ENCODE results near the gene NUDT4.
"Not testable (repeated sequence)": the region's sequence is repeated elsewhere in the genome, so short reads cannot be mapped to it uniquely, and the experiment has no call there.

The NUDT4 gene

DNA sequence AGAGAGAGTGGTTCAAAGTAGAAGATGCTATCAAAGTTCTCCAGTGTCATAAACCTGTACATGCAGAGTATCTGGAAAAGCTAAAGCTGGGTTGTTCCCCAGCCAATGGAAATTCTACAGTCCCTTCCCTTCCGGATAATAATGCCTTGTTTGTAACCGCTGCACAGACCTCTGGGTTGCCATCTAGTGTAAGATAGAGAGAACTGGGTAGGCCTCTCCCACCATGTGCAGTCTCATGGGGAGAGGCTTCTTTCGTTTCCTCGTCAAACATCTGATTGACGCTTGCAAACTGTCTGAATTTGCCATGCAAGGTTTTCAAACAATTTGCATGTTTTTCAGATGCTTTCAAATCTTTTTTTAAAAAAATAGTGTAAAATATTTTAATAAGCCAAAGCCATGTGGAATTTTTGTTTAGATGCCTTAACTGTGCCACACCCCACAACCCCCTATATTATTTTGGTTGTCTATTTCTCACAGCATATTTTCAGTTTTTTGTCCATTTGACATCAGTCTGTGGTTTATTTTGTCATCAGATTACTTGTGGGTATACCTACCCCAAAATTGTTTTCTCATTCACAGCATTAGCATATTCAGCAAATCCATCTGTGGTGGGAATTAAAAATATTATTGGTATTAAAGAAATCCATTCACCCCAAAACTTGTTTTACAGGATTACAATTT, 21.6 kb downstream of the NUDT4 start:
- DNase-seq (ENCODE audit: low read depth, low spot score), result not testable (repeated sequence)

DNA sequence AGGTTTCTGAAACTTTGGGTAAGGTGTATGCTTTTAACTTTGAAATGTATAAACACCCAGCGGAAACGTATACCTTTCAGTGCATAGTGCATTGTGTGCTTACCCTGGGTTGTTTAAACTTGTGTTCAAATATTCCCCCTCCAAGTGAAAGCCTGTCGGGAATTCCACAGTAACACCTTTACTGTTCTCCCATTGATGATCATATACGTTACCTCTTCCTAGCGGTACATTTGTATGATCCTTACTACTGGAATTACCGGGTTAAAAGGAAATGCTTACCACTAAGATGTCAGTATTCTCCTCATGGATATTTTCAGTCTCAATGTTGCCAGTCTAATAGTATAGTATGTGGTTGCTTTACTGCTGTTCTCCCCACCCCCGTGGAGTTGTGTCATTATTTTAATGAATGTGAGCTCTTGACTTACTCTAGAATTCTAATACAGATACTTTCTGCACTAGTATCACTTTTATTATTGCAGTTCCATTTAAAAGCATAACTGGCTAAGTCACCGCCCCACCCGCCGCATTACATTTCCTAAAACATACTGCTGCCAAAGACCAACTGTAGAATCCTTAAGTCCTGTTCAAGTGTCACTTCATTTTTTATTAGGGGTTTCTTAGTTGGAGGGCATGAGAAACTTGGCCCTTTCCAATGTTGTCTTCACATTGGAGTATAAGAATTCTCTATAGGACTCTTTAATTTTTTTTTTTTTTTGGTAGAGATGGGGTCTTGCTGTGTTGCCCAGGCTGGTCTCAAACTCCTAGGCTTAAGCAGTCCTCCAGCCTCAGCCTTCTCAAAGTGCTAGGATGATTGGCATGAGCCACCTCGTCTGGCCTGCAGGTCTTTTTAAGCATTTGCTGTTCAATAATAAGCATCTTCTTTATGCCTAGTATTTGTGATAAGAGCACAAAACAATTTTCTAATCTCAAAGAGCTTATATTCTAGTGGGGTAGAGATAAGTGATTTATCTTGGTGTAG, 24.9 kb downstream of the NUDT4 start:
- DNase-seq (ENCODE audit: low read depth, low spot score), result no peak

DNA sequence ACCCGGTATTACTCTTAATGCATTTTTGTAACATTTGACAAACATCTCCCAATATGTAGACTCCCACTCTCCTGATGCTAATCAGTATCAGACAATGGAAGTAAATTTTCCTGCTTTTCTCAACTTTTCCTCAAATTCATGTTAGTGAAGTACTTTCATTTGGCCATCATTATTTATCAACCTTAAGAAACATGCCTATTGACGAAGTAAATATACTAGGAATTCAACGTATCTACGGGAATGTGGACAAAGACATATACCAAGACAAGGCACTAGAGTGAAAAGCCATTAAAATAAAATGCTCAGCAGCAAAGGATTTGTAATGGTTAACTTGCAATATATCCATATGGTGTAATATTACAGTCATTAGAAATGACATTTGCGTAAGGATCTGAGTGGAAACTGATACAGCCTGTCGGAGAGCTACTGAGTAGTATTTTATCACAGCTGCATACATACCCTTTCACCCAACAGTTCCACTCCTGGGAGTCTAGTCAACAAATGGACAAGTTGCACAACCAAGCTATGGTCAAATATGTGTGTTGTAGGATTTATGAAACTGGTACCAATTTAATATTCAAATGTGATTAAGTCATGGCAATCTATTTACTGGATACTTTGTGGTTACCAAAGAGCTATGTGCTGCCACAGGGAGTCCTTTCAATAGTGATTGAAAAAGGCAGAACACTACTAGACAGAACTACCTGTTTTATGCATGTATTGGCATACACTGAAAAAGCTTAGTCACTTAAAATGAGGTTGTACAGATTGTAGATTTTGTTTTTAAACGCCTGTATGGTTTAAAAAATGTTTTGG, 26.5 kb downstream of the NUDT4 start:
- DNase-seq (ENCODE audit: low read depth, low spot score), result no peak

DNA sequence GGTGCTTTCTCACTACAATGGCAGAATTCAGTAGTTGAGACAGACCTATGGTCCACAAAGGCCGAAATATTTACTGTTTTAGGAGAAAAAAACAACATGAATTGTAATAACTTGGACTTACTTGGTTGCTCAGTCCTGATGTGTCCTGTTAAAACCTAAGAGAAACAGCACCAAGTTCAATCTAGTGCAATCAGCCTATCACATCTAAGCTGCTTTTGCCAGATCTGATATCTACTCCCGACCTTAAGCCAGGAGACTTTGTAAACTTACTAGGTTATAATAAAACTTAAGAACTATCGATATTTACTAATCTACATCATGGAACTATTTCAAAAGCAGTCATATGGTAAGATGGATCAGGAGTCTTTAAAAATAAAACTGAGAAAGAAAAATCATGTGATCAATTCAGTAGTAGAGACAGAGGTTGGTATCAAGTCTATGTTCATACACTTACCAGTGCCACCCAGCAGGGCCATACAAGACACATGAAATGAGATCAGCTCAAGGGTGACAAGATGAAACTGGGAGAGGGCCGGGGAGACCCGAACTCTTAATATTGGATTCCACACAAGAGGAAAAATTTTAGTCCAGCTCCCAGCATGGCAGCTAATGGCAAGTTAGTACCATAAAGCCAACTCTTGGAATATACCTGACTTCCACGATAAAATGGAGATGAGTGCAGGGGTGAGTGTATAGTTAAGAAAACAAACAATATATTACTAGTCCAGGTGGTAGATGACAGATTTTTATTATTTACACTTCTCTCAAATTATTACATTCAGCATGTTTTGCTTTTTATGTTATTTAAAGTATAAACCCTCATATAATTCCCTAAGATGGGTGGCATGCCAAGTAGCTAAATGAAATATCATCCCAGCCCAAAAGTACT, 27.5 kb downstream of the NUDT4 start:
- no peak for DNase-seq (ENCODE audit: low read depth, low spot score)

DNA sequence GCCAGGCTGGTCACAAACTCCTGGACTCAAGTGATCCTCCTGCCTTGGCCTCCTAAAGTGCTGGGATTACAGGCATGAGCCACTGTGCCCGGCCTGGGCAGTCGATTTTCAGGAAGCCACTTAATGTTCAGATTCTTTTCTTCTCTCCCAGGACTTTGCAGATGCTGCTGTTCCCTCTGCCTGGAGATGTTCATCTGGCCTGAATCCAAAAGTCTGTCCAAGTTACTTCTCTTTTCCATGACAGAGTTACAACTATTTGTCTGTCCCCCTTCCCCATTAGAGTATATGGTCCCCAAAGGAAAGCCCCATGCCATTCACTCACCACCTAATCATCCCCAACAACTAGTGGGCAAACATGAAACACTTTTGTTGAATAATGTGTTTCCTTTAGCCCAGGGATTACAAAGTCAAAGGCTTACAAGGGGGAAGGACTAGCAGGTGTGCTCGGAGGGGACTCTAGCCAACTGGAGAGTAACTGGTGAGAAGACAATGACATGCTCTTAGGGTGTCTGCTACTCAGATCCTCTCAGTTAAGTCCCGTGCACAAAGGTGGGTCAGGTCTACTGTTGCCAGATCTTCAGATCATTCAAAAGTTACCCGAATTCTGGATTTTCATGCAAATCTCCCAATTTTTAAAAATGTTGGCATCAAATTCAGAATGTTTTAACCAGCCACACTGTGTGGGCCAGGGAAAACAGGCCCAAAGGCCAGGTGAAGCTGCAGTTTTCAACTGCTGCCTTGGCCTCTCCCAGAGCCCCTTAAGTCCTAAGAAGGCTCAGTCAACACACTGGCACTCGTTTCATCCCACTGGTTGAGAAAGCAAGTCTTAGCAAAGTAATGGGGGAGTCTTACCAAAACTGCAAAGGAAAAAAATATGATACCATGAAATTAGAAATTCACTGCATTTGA, 29.6 kb downstream of the NUDT4 start:
- DNase-seq (ENCODE audit: low read depth, low spot score), result no peak

DNA sequence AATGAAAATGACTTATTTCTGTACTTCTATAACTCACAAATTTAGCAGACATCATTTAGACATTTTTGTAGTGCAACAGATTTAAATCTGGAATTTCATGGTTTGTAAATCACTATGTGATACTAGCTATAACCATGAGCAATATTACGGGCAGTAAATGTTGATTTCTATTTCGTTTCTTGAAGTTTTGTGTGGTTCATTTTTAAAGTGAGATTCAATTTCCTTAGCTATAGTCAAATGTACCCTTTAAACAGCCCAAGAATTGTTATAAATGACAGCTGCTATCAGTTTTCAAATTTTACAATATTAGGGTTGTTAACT, 30.2 kb downstream of the NUDT4 start:
- no peak for DNase-seq (ENCODE audit: low read depth, low spot score)

DNA sequence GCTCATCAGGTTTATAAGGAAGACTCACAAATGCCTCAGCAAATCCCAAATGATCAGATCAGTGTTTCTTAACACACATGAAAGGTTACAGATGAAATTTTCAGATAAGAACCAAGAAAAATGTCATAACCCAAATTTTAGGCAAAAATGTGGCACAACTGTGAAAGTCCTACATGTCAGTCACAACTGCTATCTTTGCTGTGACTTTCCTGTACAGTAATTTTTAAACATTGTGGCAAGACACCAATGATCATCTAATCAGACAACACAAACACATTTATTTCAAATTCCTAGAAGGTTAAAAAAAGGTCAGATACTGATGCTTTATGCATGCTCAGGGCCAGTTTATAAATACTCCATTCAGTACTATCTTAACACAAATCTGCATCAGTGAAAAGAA, 31.1 kb downstream of the NUDT4 start:
- no peak for DNase-seq (ENCODE audit: low read depth, low spot score)

DNA sequence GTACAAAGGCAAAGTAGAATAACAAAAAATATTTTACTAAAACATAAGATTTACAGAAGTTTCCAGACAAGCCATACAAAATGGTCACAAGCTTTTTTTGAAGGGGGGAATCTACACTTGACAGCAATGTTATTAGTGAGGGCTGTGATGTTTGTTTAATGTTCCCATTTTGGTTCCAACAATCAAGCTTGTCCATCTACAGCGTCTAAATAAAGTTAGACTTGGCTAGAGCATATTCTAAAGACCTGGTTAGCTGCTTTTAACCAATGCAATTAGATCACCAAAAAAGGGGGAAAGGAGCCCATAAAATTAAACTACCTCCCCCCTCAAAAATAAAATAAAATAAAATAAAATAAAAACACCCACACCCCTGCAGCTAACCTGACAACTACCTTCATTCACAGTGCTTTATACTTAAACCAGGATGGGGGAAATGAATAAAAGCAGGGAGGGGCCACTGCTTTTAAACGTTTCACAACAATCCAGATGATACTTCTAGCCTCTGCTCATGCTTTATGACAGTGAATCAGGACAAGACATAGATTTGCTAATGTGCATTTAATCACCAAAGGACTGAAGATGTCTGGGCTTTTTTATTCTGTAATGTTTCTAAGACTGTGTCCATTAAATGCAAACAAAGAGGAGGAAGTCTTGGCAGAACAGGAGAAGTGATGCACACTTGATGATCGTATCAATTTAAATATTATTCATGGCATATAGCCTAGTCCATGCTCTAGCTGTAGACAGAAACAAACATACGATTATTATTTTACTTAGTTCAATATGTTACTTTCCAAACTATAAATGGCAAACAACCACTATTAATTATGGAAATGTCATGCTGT, 31.8 kb downstream of the NUDT4 start:
- not testable (repeated sequence) for DNase-seq (ENCODE audit: low read depth, low spot score)

DNA sequence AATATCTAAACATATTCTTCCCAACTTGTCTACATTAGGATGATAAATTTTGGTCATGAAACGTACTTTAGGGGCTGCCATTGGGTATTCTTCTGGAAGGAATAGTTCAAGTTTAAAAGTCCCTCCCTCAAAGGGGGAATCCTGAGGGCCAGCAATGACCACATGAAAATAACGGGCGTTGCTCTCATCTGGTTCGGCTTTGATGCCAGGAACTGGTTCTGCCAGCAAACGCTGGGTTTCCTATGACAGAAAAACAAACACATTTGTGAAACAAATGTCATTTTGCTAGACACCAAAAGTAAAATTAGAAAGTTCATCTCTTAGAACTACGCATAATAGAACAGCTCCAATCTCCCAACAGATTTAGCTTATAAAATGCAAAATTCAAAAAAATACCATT, 33.3 kb downstream of the NUDT4 start:
- not testable (repeated sequence) for DNase-seq (ENCODE audit: low read depth, low spot score)

DNA sequence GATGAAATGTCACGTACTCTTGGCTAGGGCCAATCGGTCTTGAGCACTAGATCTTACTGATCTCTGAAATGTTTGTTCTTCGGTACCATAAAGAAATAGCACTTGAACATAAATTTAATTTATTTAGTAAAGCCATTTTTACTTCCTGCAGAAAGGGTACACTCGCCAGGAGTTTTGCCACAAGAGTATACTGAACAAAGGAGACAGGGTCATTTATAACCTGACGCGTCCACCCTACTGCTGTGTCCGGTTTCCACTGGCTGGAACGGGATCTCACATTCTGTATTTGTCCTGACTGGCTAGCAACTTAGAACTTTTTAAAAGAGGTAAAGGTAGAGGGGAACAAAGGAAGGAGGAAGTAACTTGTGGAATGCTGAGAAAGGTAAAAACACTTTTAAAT, 34.7 kb downstream of the NUDT4 start:
- not testable (repeated sequence) for DNase-seq (ENCODE audit: low read depth, low spot score)

DNA sequence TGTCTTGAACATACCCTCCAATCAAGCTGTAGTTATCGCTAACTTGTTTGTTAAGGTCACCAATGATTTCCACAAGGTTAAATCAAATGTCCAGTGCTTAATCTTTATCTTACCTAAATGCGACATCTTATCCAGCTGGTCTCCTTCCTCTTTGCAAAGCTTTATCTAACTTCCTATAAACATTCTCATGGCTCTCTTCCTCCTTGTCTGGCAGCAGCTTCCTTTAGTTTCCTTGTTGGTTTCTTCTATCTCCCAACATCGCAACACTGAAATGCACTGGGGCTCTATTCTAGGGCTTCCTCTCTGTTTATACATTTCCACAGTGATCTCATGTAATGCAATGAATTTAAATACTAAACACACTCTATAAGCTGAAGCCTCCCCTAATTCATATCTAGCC, 35.3 kb downstream of the NUDT4 start:
- DNase-seq (ENCODE audit: low read depth, low spot score), result no peak

DNA sequence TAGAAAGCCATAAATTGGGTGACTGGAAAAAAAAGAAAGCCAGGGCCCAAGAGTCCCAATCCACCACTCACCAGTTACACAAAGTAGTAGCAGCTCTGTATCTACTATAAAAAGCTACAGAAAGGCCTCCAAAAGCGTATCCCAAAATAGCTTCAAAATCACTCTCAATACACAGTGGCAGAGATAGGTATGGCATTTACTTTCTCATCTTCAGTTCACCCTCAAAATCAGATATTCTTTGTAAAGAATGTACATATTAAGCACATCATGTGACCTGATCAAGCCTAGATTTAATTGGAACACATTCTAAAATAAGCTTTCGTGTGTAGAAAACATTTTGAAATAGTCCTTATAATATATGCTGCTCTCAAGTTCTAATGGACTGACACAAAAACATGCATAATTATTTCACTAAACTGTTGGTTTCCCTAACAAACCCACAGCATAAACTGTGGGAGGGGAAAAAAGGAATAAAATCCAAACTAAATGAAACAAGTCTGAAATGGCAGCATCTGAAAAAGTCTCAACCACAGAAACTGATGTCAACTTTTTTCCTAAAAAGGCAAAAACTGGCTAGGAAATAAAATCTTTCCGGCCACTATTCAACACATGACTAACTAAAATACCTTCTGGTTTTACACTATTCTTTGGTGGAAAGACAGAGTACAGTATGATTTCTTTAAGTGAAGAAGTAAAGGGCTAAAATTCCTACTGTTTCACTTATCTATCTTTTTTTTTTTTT, 38.2 kb downstream of the NUDT4 start:
- DNase-seq (ENCODE audit: low read depth, low spot score), result no peak

DNA sequence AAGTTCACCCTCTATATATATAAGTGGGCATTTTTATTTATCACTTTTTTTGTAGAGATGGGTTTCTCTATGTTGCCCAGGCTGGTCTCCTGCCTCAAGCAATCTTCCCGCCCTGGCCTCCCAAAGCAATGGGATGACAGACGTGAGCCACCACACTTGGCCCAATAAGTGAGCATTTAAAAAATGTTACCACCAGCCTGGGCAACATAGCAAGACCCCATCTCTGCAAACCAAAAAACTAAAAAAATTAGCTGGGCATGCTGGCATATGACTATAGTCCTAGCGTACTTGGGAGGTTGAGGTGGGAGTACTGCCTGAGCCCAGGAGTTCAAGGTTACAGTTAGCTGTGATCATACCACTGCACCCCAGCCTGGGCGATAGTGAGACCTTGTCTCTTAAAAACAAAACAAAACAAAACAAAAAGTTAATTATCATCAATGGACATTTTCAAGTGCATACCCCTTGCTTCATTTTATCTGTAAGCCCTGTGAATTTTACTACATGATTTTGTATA, 40.3 kb downstream of the NUDT4 start:
- no peak for DNase-seq (ENCODE audit: low read depth, low spot score)

DNA sequence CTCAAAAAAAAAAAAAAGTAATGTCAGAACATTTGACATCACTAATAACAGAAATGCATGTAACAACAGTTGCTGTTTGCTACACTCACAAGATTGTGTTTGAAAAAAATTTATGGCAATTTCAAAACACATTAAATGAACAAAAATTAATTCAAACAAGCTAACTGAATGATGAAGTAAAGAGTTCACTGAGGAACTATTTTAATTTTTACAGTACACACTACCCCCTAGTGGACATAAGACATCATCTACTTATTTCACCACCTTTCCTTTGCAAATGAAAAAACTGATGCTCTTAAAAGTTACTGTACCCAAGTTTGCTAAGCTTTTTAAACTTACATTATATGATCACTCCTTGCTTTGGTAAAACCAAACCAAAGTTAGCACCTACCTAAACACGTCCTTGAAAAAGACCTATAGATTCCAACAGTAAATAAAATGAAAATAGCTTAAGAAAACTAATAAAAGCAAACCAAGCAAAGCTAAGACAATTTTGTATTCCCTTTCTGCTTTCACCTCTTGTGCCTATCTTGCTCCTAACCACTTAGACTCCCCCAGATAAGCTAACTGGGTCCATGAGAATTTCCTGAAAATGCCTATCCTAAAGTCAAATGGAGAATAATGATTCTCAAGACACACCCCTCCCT, 41.8 kb downstream of the NUDT4 start:
- no peak for DNase-seq (ENCODE audit: low read depth, low spot score)

DNA sequence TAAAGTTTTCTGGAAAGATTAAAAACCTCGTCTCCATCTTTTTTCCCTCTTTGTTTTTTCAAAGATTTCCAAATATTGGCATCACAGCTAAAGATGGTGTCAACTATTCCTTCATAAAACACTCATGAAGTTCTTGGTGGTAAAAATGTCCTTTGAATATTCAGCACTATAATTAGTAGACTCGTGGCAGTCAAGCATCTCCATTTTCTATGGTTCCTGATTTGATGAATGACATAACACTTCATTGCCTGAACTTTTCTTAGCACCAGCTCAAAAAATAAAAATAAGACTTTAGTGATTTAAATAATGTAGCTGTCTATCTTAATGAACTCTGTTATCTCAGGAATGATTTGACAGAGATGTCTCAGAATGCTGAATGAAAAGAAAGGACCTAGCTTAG, 44.3 kb downstream of the NUDT4 start:
- DNase-seq (ENCODE audit: low read depth, low spot score), result no peak

DNA sequence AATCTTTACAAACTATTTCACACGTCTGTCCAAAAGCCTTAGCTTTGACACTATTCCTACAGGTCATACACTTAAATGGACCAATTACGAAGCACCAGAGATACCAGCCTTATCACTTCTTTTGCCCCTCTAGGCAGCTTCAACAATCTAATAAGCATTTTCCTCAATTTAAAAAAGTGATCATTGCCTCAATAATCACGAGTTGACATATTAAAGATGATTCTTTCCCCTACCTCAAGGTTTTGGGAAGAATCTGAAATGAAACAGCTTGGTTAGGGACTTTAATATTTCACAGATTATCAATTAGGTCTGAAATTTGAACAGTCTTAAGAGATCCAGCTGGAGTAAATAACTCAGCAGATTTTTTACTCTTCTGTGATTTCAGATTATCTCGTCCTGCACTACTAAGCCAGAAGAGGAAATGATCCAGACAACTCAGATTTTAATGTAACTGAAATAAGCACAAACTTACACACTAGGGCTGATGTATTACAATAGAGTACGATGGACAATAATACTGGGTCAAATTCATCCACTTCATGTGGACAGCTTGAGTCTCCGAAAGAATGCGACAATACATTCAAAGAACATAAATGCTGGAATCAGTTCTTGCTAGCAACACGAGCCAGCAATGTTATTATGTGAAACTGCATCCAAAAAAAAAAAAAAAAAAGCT, 48.1 kb downstream of the NUDT4 start:
- DNase-seq (ENCODE audit: low read depth, low spot score), result no peak

DNA sequence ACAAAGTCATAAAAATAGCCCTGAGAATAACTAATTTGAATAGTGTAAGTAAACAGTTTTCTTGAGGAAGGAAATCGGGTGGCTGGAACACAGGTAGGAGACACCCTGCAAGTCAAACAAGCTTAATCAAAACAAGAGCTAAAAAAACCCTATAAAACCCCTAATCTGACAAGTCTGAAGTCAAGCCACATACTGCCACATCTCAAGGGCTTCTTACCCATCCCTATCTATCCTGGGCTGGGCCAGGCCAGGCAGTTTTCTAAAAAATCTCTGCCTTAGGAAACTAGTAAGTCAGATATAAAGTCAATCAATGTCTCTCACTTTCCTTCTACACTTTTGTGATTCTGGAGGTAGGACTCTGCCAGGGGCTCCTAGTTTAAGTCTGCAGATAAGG, 48.7 kb downstream of the NUDT4 start:
- DNase-seq (ENCODE audit: low read depth, low spot score), result no peak
